HCT116 (cell line): ENCODE measurements around the gene MRPL16. TPM values are rescaled to one million over a fixed set of nuclear protein-coding genes. Genes with fewer than 3 reads are reported as not detected.
"Not testable (repeated sequence)": the region's sequence is repeated elsewhere in the genome, so short reads cannot be mapped to it uniquely, and the experiment has no call there.

Experiments used
- ATAC-seq: fragments of 200-7000 bp; cut with Tn5 transposase; 2 replicates; pipeline ENCODE4 v1.9.1; 2020; ENCODE audit warnings: mild to moderate bottlenecking, moderate library complexity
- BruUV-seq: library from RNA; stranded (reverse); fragments of 400-500 nt; replicated peaks from 2 replicates; lab custom pipeline; 2021; lab: Mats Ljungman, UMichigan
- CTCF ChIA-PET: fragments of 300-600 bp; sonication (Branson Sonifier 250); formaldehyde crosslinking; loops from one replicate; lab custom pipeline; 2021; ENCODE audit warnings: antibody characterized with exemption; lab: Charles Lee
- POLR2A ChIA-PET: fragments of 300-600, 350-600 bp; sonication (Branson Sonifier 250); formaldehyde crosslinking; loops from one replicate; lab custom pipeline; 2021; ENCODE audit warnings: antibody characterized with exemption; lab: Charles Lee
- RAD21 ChIA-PET, 2 experiments: fragments of 300-600 bp; sonication (Branson Sonifier 250); formaldehyde crosslinking; loops; one replicate each; lab custom pipeline; 2023; ENCODE audit warnings: low total read pairs in 2 of 2; ENCODE audit not compliant: uncharacterized antibody in 2 of 2, unreplicated experiment in 2 of 2, low non-redundant PET in 1 of 2; lab: Charles Lee
- DNase-seq: peaks from one replicate; pipeline ENCODE4 v3.0.0-alpha.2; 2010; ENCODE audit warnings: low read depth, low spot score
- H2AFZ ChIP-seq: fragments of 200-600 bp; shearing (Covaris generic), sonication (generic); 2 replicates; pipeline ENCODE4 v1.6.1; 2017; ENCODE audit warnings: low read depth, mixed run types, mixed read lengths, antibody characterized with exemption, low read length; ENCODE audit not compliant: poor library complexity, severe bottlenecking
- H3K27ac ChIP-seq: 2 replicates; pipeline ENCODE4 v1.5.1; 2012; ENCODE audit warnings: low read depth, low read length
- H3K27me3 ChIP-seq: fragments of 200-600 bp; sonication (generic); 2 replicates; pipeline ENCODE4 v1.6.1; 2016; ENCODE audit warnings: mixed run types, low read length, mixed read lengths; ENCODE audit not compliant: insufficient read depth
- H3K36me3 ChIP-seq, 2 experiments: fragments of 200-500 bp in 1 of 2; fragments of 200-600 bp in 1 of 2; sonication (Bioruptor generic) in 1 of 2; sonication (generic) in 1 of 2; 2 replicates each; pipeline versions ENCODE4 v1.5.1 to v1.6.1; 2014 to 2016; ENCODE audit warnings: low read length in 2 of 2, inconsistent platforms in 1 of 2, mixed read lengths in 1 of 2, mixed run types in 1 of 2; ENCODE audit not compliant: insufficient read depth in 2 of 2, control insufficient read depth in 1 of 2
- H3K4me1 ChIP-seq, 2 experiments: fragments of 200-600 bp in 1 of 2; sonication (generic) in 1 of 2; 2 replicates each; pipeline versions ENCODE4 v1.5.1 to v1.6.1; 2012 to 2017; ENCODE audit warnings: low read length in 2 of 2, inconsistent platforms in 1 of 2, mild to moderate bottlenecking in 1 of 2, mixed read lengths in 1 of 2, mixed run types in 1 of 2, moderate library complexity in 1 of 2; ENCODE audit not compliant: insufficient read depth in 2 of 2, control insufficient read depth in 1 of 2
- H3K4me2 ChIP-seq: fragments of 200-600 bp; sonication (generic); 2 replicates; pipeline ENCODE4 v1.6.1; 2017; ENCODE audit warnings: mixed run types, low read length, mixed read lengths
- H3K4me3 ChIP-seq, 2 experiments: fragments of 200-600 bp in 1 of 2; sonication (generic) in 1 of 2; replicated peaks in 1 of 2; 2 replicates each; pipeline ENCODE4 v1.5.1; 2011 to 2016; ENCODE audit warnings: low read length in 2 of 2, control low read depth in 1 of 2, low read depth in 1 of 2, mild to moderate bottlenecking in 1 of 2, mixed read lengths in 1 of 2, mixed run types in 1 of 2
- H3K79me2 ChIP-seq: fragments of 200-600 bp; sonication (generic); 2 replicates; pipeline ENCODE4 v1.6.1; 2017; ENCODE audit warnings: mild to moderate bottlenecking, mixed run types, low read length, moderate library complexity, mixed read lengths; ENCODE audit not compliant: insufficient read depth
- H3K9ac ChIP-seq: fragments of 200-600 bp; sonication (generic); 2 replicates; pipeline ENCODE4 v1.6.1; 2016; ENCODE audit warnings: low read length, mixed read lengths
- H3K9me2 ChIP-seq: fragments of 200-600 bp; sonication (generic), shearing (Covaris generic); 2 replicates; pipeline ENCODE4 v1.6.1; 2017; ENCODE audit warnings: mixed run types, mild to moderate bottlenecking, moderate library complexity; ENCODE audit not compliant: insufficient read depth
- H3K9me3 ChIP-seq, 2 experiments: fragments of 200-500 bp in 1 of 2; fragments of 200-600 bp in 1 of 2; sonication (Bioruptor generic) in 1 of 2; sonication (generic) in 1 of 2; 2 replicates each; pipeline ENCODE4 v1.6.1; 2014 to 2017; ENCODE audit warnings: low read length in 2 of 2, mixed read lengths in 2 of 2, inconsistent platforms in 1 of 2, low read depth in 1 of 2, mild to moderate bottlenecking in 1 of 2, mixed run types in 1 of 2, moderate library complexity in 1 of 2; ENCODE audit not compliant: control insufficient read depth in 1 of 2, insufficient read depth in 1 of 2
- H4K20me1 ChIP-seq: fragments of 200-600 bp; sonication (generic), shearing (Covaris generic); 2 replicates; pipeline ENCODE4 v1.6.1; 2017; ENCODE audit warnings: mixed run types, mild to moderate bottlenecking, moderate library complexity; ENCODE audit not compliant: insufficient read depth
- CTCF ChIP-seq, 3 experiments: fragments of 200-600 bp in 1 of 3; sonication (generic) in 1 of 3; IDR thresholded peaks in 2 of 3; conservative IDR thresholded peaks in 1 of 3; 2 replicates each; pipeline ENCODE4 v1.5.1; 2012 to 2017; ENCODE audit warnings: low read depth in 2 of 3, low read length in 2 of 3, antibody characterized with exemption in 1 of 3, borderline replicate concordance in 1 of 3, control low read depth in 1 of 3, mild to moderate bottlenecking in 1 of 3, mixed read lengths in 1 of 3, mixed run types in 1 of 3, moderate library complexity in 1 of 3; ENCODE audit not compliant: insufficient read depth in 1 of 3
- EGR1 ChIP-seq: IDR thresholded peaks from 2 replicates; pipeline ENCODE4 v1.6.1; 2012; ENCODE audit warnings: low read depth
- ELF1 ChIP-seq: IDR thresholded peaks from 2 replicates; pipeline ENCODE4 v1.6.1; 2012; ENCODE audit warnings: low read depth, borderline replicate concordance
- MAX ChIP-seq: IDR thresholded peaks from 2 replicates; pipeline ENCODE4 v1.6.1; 2012
- POLR2A ChIP-seq: IDR thresholded peaks from 2 replicates; pipeline ENCODE4 v1.7.0; 2011; ENCODE audit warnings: borderline replicate concordance; ENCODE audit not compliant: insufficient read depth, insufficient read length; ENCODE audit errors: extremely low read depth
- RAD21 ChIP-seq: IDR thresholded peaks from 2 replicates; pipeline ENCODE4 v1.6.1; 2012; ENCODE audit warnings: low read depth, mild to moderate bottlenecking
- REST ChIP-seq: IDR thresholded peaks from 2 replicates; pipeline ENCODE4 v1.6.1; 2012; ENCODE audit warnings: low read depth
- TCF7L2 ChIP-seq: IDR thresholded peaks from 2 replicates; pipeline ENCODE4 v1.7.0; 2011; ENCODE audit warnings: borderline replicate concordance, inconsistent platforms; ENCODE audit not compliant: insufficient read depth, insufficient read length; ENCODE audit errors: extremely low read depth
- intact Hi-C: fragments of 100-400 bp; cut with micrococcal nuclease; formaldehyde crosslinking; loops from 2 replicates; pipeline ENCODE4 v1.10.0; 2022
- total RNA-seq: library from RNA; stranded (reverse); gene quantifications from one replicate; pipeline ENCODE4 v1.2.1, GENCODE V29; 2021; ENCODE audit not compliant: unreplicated experiment

The MRPL16 gene
- total RNA-seq, 1 experiment from 2014 or later: 61.0 TPM

GRCh38 chr11:59784441-59784840 lies 26.1 kb downstream of the MRPL16 start:
- intact Hi-C loops, BruUV-seq, H3K27ac ChIP-seq, H3K36me3 ChIP-seq, H3K4me3 ChIP-seq, H4K20me1 ChIP-seq, H3K27me3 ChIP-seq, ATAC-seq, H3K79me2 ChIP-seq, DNase-seq, H3K4me2 ChIP-seq, POLR2A ChIA-PET, CTCF ChIA-PET, H3K9me2 ChIP-seq, RAD21 ChIA-PET, H2AFZ ChIP-seq, H3K9me3 ChIP-seq, H3K9ac ChIP-seq: not testable (repeated sequence)
- H3K4me1 ChIP-seq: peaks cover 18 to 23% of the 10 kb centered on the region in 2 experiments

GRCh38 chr11:59783632-59784090 lies 26.9 kb downstream of the MRPL16 start:
- Histone ChIP-seq H3K4me2 (no peak overlapping the region), H3K4me3 (no peak overlapping the region), H3K9me3 (no peaks in the 10 kb centered on the region), H3K27me3 (no peaks in the 10 kb centered on the region), H3K4me1 (peaks cover 18 to 23% of the 10 kb centered on the region in 2 experiments), H2AFZ (no peak overlapping the region), H3K79me2 (no peaks in the 10 kb centered on the region; the same call in 1 of the 2 replicates), H3K36me3 (peaks cover 2 to 6% of the 10 kb centered on the region in 2 experiments; a peak in 2 of 4 replicates), H3K9me2 (no peaks in the 10 kb centered on the region), H3K27ac (no peak overlapping the region), H4K20me1 (no peaks in the 10 kb centered on the region), H3K9ac (no peak overlapping the region)
- DNase-seq: no peak
- intact Hi-C loops: no loop called here
- POLR2A ChIA-PET: no interaction called here
- TF ChIP-seq MAX: no peak
- TF ChIP-seq REST: no peak
- no peak for TF ChIP-seq RAD21
- TF ChIP-seq EGR1: no peak
- TF ChIP-seq POLR2A: no peak
- TF ChIP-seq ELF1: no peak
- TF ChIP-seq CTCF (IDR thresholded peaks at IDR 0.05 in 2 of 3, conservative IDR thresholded peaks at IDR 0.05 in 1 of 3; ENCODE audit: borderline replicate concordance in 1 of 3, insufficient read depth in 1 of 3, low read depth in 2 of 3, low read length in 2 of 3): no peak
- TF ChIP-seq TCF7L2: no peak
- CTCF ChIA-PET: no interaction called here
- ATAC-seq: no peak
- no TSS peak for BruUV-seq
- RAD21 ChIA-PET: no interaction called here
